GM19395 (cell line): ENCODE data around the gene HNRNPLL.

ENCODE experiments used
- ATAC-seq: cut with Tn5 transposase; IDR thresholded peaks from one replicate; pipeline ENCODE4 v1.9.1; 2021; ENCODE audit warnings: mild to moderate bottlenecking, moderate library complexity; ENCODE audit not compliant: unreplicated experiment

The HNRNPLL gene

GRCh38 chr2:38533757-38534545 is 68.8 kb downstream of the HNRNPLL start:
- ATAC-seq = no peak

- ATAC-seq = peak; percentile 95
Observed at GRCh38 chr2:38533180-38533579, 69.5 kb downstream of the HNRNPLL start.

GRCh38 chr2:38532366-38532765 is 70.4 kb downstream of the HNRNPLL start:
- no peak for ATAC-seq

GRCh38 chr2:38529208-38529607 is 73.5 kb downstream of the HNRNPLL start:
- no peak for ATAC-seq

- no peak for ATAC-seq
Observed at GRCh38 chr2:38528534-38528933, 74.2 kb downstream of the HNRNPLL start.

GRCh38 chr2:38528008-38528442 is 74.7 kb downstream of the HNRNPLL start:
- ATAC-seq = no peak

- ATAC-seq = no peak
Observed at GRCh38 chr2:38527338-38528007, 75.3 kb downstream of the HNRNPLL start.

- ATAC-seq = no peak
Observed at GRCh38 chr2:38526195-38526594, 76.5 kb downstream of the HNRNPLL start.

- ATAC-seq = no peak
Observed at GRCh38 chr2:38524580-38524979, 78.1 kb downstream of the HNRNPLL start.

- no peak for ATAC-seq
Observed at GRCh38 chr2:38523728-38524437, 78.8 kb downstream of the HNRNPLL start.

GRCh38 chr2:38522754-38523349 is 79.9 kb downstream of the HNRNPLL start:
- ATAC-seq = no peak

- no peak for ATAC-seq
Observed at GRCh38 chr2:38521835-38522234, 80.9 kb downstream of the HNRNPLL start.

GRCh38 chr2:38517284-38517683 is 85.4 kb downstream of the HNRNPLL start:
- no peak for ATAC-seq

- ATAC-seq = no peak
Observed at GRCh38 chr2:38516526-38516925, 86.2 kb downstream of the HNRNPLL start.

GRCh38 chr2:38516122-38516521 is 86.6 kb downstream of the HNRNPLL start:
- ATAC-seq = no peak

GRCh38 chr2:38515155-38516074 is 87.3 kb downstream of the HNRNPLL start:
- no peak for ATAC-seq

GRCh38 chr2:38514603-38515154 is 88.0 kb downstream of the HNRNPLL start:
- no peak for ATAC-seq

- ATAC-seq = no peak
Observed at GRCh38 chr2:38512211-38512610, 90.5 kb downstream of the HNRNPLL start.
